SK-N-SH treated with all-trans-retinoic acid at 6 μM for 48 hours (cell line): ENCODE measurements around the gene ZC3H11A.

Experiments
- GLIS3 ChIP-seq: fragments of 250-450 bp; sonication (Bioruptor Pico); IDR thresholded peaks from 2 replicates; pipeline ENCODE4 v1.5.0; 2020; ENCODE audit warnings: mild to moderate bottlenecking, moderate library complexity
- ISL1 ChIP-seq: fragments of 250-450 bp; sonication (Bioruptor Pico); IDR thresholded peaks from 2 replicates; pipeline ENCODE4 v2.1.2; 2022; ENCODE audit warnings: mild to moderate bottlenecking, moderate library complexity
- PATZ1 ChIP-seq: fragments of 250-450 bp; sonication (Bioruptor Pico); IDR thresholded peaks from 2 replicates; pipeline ENCODE4 v1.8.0; 2020; ENCODE audit warnings: mild to moderate bottlenecking, moderate library complexity, borderline replicate concordance
- TCF4 ChIP-seq: fragments of 250-450 bp; sonication (Bioruptor Pico); IDR thresholded peaks from 2 replicates; pipeline ENCODE4 v1.8.0; 2021; ENCODE audit warnings: mild to moderate bottlenecking, moderate library complexity, borderline replicate concordance
- ZFP3 ChIP-seq: fragments of 250-450 bp; sonication (Bioruptor Pico); IDR thresholded peaks from 2 replicates; pipeline ENCODE4 v1.5.0; 2020; ENCODE audit warnings: mild to moderate bottlenecking, moderate library complexity
- ZNF8 ChIP-seq: fragments of 450-650 bp; formaldehyde crosslinking; IDR thresholded peaks from 2 replicates; pipeline ENCODE4 v1.5.0; 2020; ENCODE audit warnings: mild to moderate bottlenecking, moderate library complexity

GRCh38 chr1:203763505-203763904 lies 31.9 kb upstream of the ZC3H11A start:
- TF ChIP-seq TCF4 (CRISPR knock-in tag) = no peak
- TF ChIP-seq GLIS3 = no peak
- no peak for TF ChIP-seq ZNF8 (CRISPR knock-in tag)
- no peak for TF ChIP-seq ZFP3 (CRISPR knock-in tag)
- TF ChIP-seq ISL1 (CRISPR knock-in tag) = no peak
- TF ChIP-seq PATZ1 = no peak
